Osteoblast (primary cell): ENCODE measurements around the gene USP3. TPM values are rescaled to one million over a fixed set of nuclear protein-coding genes. Genes with fewer than 3 reads are reported as not detected.
A peak's percentile ranks its signal among the peaks of the same experiment; 100 is the strongest.

Source experiments
- DNase-seq: peaks from one replicate; pipeline ENCODE4 v3.0.0; 2011; ENCODE audit warnings: low spot score, mixed read lengths; ENCODE audit not compliant: insufficient read length; ENCODE audit errors: missing footprints
- H2AFZ ChIP-seq: 2 replicates; pipeline ENCODE4 v1.6.0; 2011; ENCODE audit warnings: mild to moderate bottlenecking, low read length
- H3K27ac ChIP-seq: 2 replicates; pipeline ENCODE4 v1.5.1; 2011; ENCODE audit warnings: mild to moderate bottlenecking, low read depth, low read length, moderate library complexity
- H3K27me3 ChIP-seq: 2 replicates; pipeline ENCODE4 v1.6.0; 2012; ENCODE audit warnings: mild to moderate bottlenecking, control low read depth, inconsistent platforms, low read length, moderate library complexity; ENCODE audit not compliant: insufficient read depth
- H3K36me3 ChIP-seq: 2 replicates; pipeline ENCODE4 v1.5.1; 2011; ENCODE audit warnings: mild to moderate bottlenecking, low read length, control low read depth, moderate library complexity; ENCODE audit not compliant: insufficient read depth
- H3K4me1 ChIP-seq: 2 replicates; pipeline ENCODE4 v1.5.1; 2011; ENCODE audit warnings: mild to moderate bottlenecking, low read length, control low read depth, moderate library complexity; ENCODE audit not compliant: insufficient read depth
- H3K4me2 ChIP-seq: 2 replicates; pipeline ENCODE4 v1.6.0; 2011; ENCODE audit warnings: mild to moderate bottlenecking, low read length; ENCODE audit not compliant: insufficient read depth
- H3K4me3 ChIP-seq: fragments of 200-600 bp; sonication (generic); 3 replicates; pipeline ENCODE4 v1.5.1; 2012; ENCODE audit warnings: mild to moderate bottlenecking, low read length, inconsistent platforms; ENCODE audit not compliant: insufficient read depth
- H3K79me2 ChIP-seq: 2 replicates; pipeline ENCODE4 v1.6.0; 2012; ENCODE audit warnings: mild to moderate bottlenecking, low read length, control low read depth, inconsistent platforms; ENCODE audit not compliant: insufficient read depth
- H3K9me3 ChIP-seq: 2 replicates; pipeline ENCODE4 v1.5.1; 2011; ENCODE audit warnings: low read depth, low read length, control low read depth
- H4K20me1 ChIP-seq: 2 replicates; pipeline ENCODE4 v1.6.0; 2012; ENCODE audit warnings: mild to moderate bottlenecking, low read length, control low read depth; ENCODE audit not compliant: insufficient read depth
- total RNA-seq: library from RNA; depleted of rRNA; stranded (reverse); fragments of >200 nt; gene quantifications from 2 replicates; pipeline ENCODE4 v1.2.3, GENCODE V29; 2012
- TF ChIP-seq, protein P1 (sequence below): IDR thresholded peaks from 2 replicates; pipeline ENCODE4 v1.5.1; 2011; ENCODE audit warnings: mild to moderate bottlenecking, low read depth, low read length, moderate library complexity; ENCODE audit errors: extremely low read depth

USP3 gene
- total RNA-seq, 1 donor, result 60.1 TPM

GRCh38 chr15:63513271-63513670, 8.9 kb downstream of the USP3 start:
- Histone ChIP-seq H3K36me3 (no peaks in the 10 kb centered on the region), H3K27ac (no peak overlapping the region), H3K4me2 (no peak overlapping the region), H3K79me2 (peaks cover 97% of the 10 kb centered on the region), H3K9me3 (no peaks in the 10 kb centered on the region), H3K27me3 (no peaks in the 10 kb centered on the region), H4K20me1 (peaks cover 28% of the 10 kb centered on the region), H3K4me3 (no peak overlapping the region), H2AFZ (no peak overlapping the region), H3K4me1 (peaks cover 61% of the 10 kb centered on the region)
- no peak for DNase-seq
- TF ChIP-seq, protein P1, sequence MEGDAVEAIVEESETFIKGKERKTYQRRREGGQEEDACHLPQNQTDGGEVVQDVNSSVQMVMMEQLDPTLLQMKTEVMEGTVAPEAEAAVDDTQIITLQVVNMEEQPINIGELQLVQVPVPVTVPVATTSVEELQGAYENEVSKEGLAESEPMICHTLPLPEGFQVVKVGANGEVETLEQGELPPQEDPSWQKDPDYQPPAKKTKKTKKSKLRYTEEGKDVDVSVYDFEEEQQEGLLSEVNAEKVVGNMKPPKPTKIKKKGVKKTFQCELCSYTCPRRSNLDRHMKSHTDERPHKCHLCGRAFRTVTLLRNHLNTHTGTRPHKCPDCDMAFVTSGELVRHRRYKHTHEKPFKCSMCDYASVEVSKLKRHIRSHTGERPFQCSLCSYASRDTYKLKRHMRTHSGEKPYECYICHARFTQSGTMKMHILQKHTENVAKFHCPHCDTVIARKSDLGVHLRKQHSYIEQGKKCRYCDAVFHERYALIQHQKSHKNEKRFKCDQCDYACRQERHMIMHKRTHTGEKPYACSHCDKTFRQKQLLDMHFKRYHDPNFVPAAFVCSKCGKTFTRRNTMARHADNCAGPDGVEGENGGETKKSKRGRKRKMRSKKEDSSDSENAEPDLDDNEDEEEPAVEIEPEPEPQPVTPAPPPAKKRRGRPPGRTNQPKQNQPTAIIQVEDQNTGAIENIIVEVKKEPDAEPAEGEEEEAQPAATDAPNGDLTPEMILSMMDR, result no peak

- TF ChIP-seq, protein P1, result no peak
- H3K4me3 ChIP-seq, result no peak overlapping the region
- H3K9me3 ChIP-seq, result no peaks in the 10 kb centered on the region
- no peaks in the 10 kb centered on the region for H3K27me3 ChIP-seq
- DNase-seq, result no peak
- H3K27ac ChIP-seq, result no peak overlapping the region
- H3K4me2 ChIP-seq, result no peak overlapping the region
- H4K20me1 ChIP-seq, result peaks cover 28% of the 10 kb centered on the region
- peaks cover 56% of the 10 kb centered on the region for H3K4me1 ChIP-seq
- H3K36me3 ChIP-seq, result no peaks in the 10 kb centered on the region
- no peak overlapping the region for H2AFZ ChIP-seq
- peaks cover 97% of the 10 kb centered on the region for H3K79me2 ChIP-seq
Measured at GRCh38 chr15:63513728-63514127, 9.3 kb downstream of the USP3 start.

DNA sequence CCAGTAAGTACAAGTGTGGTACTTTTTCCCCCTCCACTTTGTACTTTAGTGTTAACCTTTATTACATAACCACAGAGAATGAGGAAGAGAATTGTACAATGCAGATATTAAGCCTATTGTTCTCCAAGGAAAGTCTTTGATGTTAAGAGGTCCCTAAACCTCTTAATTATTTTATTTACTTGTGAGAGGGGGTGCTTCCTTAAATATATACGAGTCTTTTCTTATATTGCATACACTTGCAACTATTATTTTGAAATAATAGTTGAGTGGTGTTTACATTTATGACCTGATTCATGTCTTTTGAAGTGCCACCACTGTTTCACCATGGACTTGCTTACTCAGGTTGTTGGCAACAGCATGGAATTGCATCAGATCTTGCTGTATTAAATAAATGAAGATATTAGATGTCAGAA, 10.1 kb downstream of the USP3 start:
- peak overlapping the region; percentile 70 for H3K27ac ChIP-seq
- TF ChIP-seq, protein P1, result no peak
- no peaks in the 10 kb centered on the region for H3K36me3 ChIP-seq
- H3K9me3 ChIP-seq, result no peaks in the 10 kb centered on the region
- H3K27me3 ChIP-seq, result no peaks in the 10 kb centered on the region
- peaks cover 27% of the 10 kb centered on the region for H4K20me1 ChIP-seq
- peaks cover 97% of the 10 kb centered on the region for H3K79me2 ChIP-seq
- H3K4me2 ChIP-seq, result peak overlapping the region; percentile 54
- H2AFZ ChIP-seq, result no peak overlapping the region
- peaks cover 54% of the 10 kb centered on the region for H3K4me1 ChIP-seq
- DNase-seq, result no peak
- no peak overlapping the region for H3K4me3 ChIP-seq

DNA sequence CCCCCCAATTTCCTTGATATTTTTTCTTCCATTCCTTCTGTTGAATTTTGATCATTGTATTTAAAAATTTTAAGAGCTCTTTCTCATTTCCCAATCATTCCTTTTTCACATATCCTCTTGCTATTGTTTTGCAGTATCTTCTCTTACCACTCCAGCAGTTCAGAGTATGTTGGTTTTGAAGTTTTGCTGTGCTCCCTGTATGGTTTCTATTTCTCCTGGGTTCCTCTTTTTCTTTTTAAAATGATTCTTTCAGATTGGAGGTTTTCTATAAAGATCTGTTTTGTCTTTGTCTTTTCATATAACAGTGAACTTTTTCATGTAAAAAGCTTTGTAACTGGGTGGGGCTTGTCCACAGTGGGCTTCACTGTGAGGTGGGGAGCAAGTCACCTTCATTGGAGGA, 12.8 kb downstream of the USP3 start:
- Histone ChIP-seq H4K20me1 (peaks cover 36% of the 10 kb centered on the region), H3K36me3 (no peaks in the 10 kb centered on the region), H3K9me3 (no peaks in the 10 kb centered on the region), H3K4me3 (no peak overlapping the region), H3K4me1 (peaks cover 49% of the 10 kb centered on the region), H3K27ac (no peak overlapping the region), H3K79me2 (peaks cover 99% of the 10 kb centered on the region), H3K4me2 (no peak overlapping the region), H2AFZ (no peak overlapping the region), H3K27me3 (no peaks in the 10 kb centered on the region)
- TF ChIP-seq, protein P1, result no peak
- DNase-seq, result no peak
